NT2/D1 (cell line): ENCODE results near the gene PCDHA5.
"Not testable (repeated sequence)": the region's sequence is repeated elsewhere in the genome, so short reads cannot be mapped to it uniquely, and the experiment has no call there.

Experiments
- DNase-seq: peaks from one replicate; pipeline ENCODE4 v3.0.0-alpha.2; 2011; ENCODE audit warnings: low read depth, low spot score
- H3K27me3 ChIP-seq: 2 replicates; pipeline ENCODE4 v1.6.0; 2011; ENCODE audit warnings: mild to moderate bottlenecking; ENCODE audit not compliant: insufficient read length, insufficient read depth
- H3K36me3 ChIP-seq: 2 replicates; pipeline ENCODE4 v1.6.1; 2011; ENCODE audit warnings: mild to moderate bottlenecking, low read length, mixed read lengths; ENCODE audit not compliant: insufficient read depth, insufficient read length
- H3K4me1 ChIP-seq: 2 replicates; pipeline ENCODE4 v1.5.1; 2011; ENCODE audit not compliant: insufficient read depth, insufficient read length
- H3K4me3 ChIP-seq: 2 replicates; pipeline ENCODE4 v1.5.1; 2011; ENCODE audit warnings: low read depth; ENCODE audit not compliant: insufficient read length
- H3K9ac ChIP-seq: 2 replicates; pipeline ENCODE4 v1.6.0; 2011; ENCODE audit warnings: low read depth; ENCODE audit not compliant: insufficient read length
- H3K9me3 ChIP-seq: 2 replicates; pipeline ENCODE4 v1.5.1; 2011; ENCODE audit warnings: mild to moderate bottlenecking, low read length; ENCODE audit not compliant: insufficient read depth
- SUZ12 ChIP-seq: IDR thresholded peaks from 2 replicates; pipeline ENCODE4 v1.6.1; 2011; ENCODE audit not compliant: insufficient read length, insufficient read depth; ENCODE audit errors: extremely low read depth
- YY1 ChIP-seq: IDR thresholded peaks from 2 replicates; pipeline ENCODE4 v1.6.1; 2011; ENCODE audit not compliant: insufficient read length, insufficient read depth
- ZNF274 ChIP-seq: IDR thresholded peaks from 2 replicates; pipeline ENCODE4 v1.6.1; 2011; ENCODE audit warnings: mild to moderate bottlenecking, low read depth, low read length

The PCDHA5 gene

GRCh38 chr5:140821375-140822280 is at the start of gene PCDHA5:
TSS of gene PCDHA5 (plus strand) at chr5:140821613.
- Histone ChIP-seq H3K27me3 (no peaks in the 10 kb centered on the region), H3K4me1 (no peaks in the 10 kb centered on the region), H3K36me3 (no peaks in the 10 kb centered on the region), H3K9me3 (no peaks in the 10 kb centered on the region), H3K9ac (no peak within 1 kb of the TSS), H3K4me3 (no peak within 1 kb of the TSS)
- no peak for TF ChIP-seq YY1
- TF ChIP-seq ZNF274: no peak
- no peak for TF ChIP-seq SUZ12
- no peak for DNase-seq

- TF ChIP-seq SUZ12: no peak
- no peak for TF ChIP-seq ZNF274
- TF ChIP-seq YY1: no peak
- Histone ChIP-seq H3K9me3 (peaks cover 36% of the 10 kb centered on the region), H3K4me1 (no peaks in the 10 kb centered on the region), H3K27me3 (no peaks in the 10 kb centered on the region), H3K36me3 (no peaks in the 10 kb centered on the region), H3K9ac (no peak overlapping the region), H3K4me3 (no peak overlapping the region)
- no peak for DNase-seq
These were observed 40.9 kb upstream of the PCDHA5 start for GRCh38 chr5:140780512-140780911.

GRCh38 chr5:140785905-140786686 is 35.3 kb upstream of the PCDHA5 start, which contains the start of gene PCDHA1:
TSS of gene PCDHA1 (plus strand) at chr5:140786140.
- TF ChIP-seq YY1 (no peak), SUZ12 (no peak), ZNF274 (no peak)
- Histone ChIP-seq H3K4me3 (no peak within 1 kb of the TSS), H3K9me3 (peaks cover 30% of the 10 kb centered on the region), H3K27me3 (no peaks in the 10 kb centered on the region), H3K9ac (no peak within 1 kb of the TSS), H3K36me3 (no peaks in the 10 kb centered on the region), H3K4me1 (no peaks in the 10 kb centered on the region)
- DNase-seq: no peak

- DNase-seq, H3K27me3 ChIP-seq, H3K4me3 ChIP-seq, H3K36me3 ChIP-seq, H3K4me1 ChIP-seq, H3K9ac ChIP-seq: not testable (repeated sequence)
- peaks cover 21% of the 10 kb centered on the region for H3K9me3 ChIP-seq
These were observed 34.0 kb upstream of the PCDHA5 start for GRCh38 chr5:140787422-140787821.

GRCh38 chr5:140787849-140788504 is 33.4 kb upstream of the PCDHA5 start:
- H3K9me3 ChIP-seq: peaks cover 16% of the 10 kb centered on the region
- not testable (repeated sequence) for H3K36me3 ChIP-seq, H3K4me3 ChIP-seq, H3K27me3 ChIP-seq, H3K9ac ChIP-seq, DNase-seq, H3K4me1 ChIP-seq

GRCh38 chr5:140791089-140791488 is 30.3 kb upstream of the PCDHA5 start:
- Histone ChIP-seq H3K4me3 (no peak overlapping the region), H3K36me3 (no peaks in the 10 kb centered on the region), H3K9me3 (peaks cover 4% of the 10 kb centered on the region; the same call in 1 of the 2 replicates), H3K9ac (no peak overlapping the region), H3K27me3 (no peaks in the 10 kb centered on the region), H3K4me1 (no peaks in the 10 kb centered on the region)
- no peak for TF ChIP-seq SUZ12
- TF ChIP-seq YY1: no peak
- no peak for TF ChIP-seq ZNF274
- no peak for DNase-seq

GRCh38 chr5:140794595-140795258 is 26.7 kb upstream of the PCDHA5 start, which contains the start of gene PCDHA2:
TSS of gene PCDHA2 (plus strand) at chr5:140794852.
- H3K27me3 ChIP-seq: no peaks in the 10 kb centered on the region
- DNase-seq: no peak
- no peaks in the 10 kb centered on the region for H3K36me3 ChIP-seq
- no peak within 1 kb of the TSS for H3K9ac ChIP-seq
- H3K9me3 ChIP-seq: peaks cover 12% of the 10 kb centered on the region; the same call in 1 of the 2 replicates
- no peak within 1 kb of the TSS for H3K4me3 ChIP-seq
- no peaks in the 10 kb centered on the region for H3K4me1 ChIP-seq
- TF ChIP-seq YY1 (no peak), ZNF274 (no peak), SUZ12 (no peak)
